ENCODE measurements around the gene PTPN14. TPM values are rescaled to one million over a fixed set of nuclear protein-coding genes. Genes with fewer than 3 reads are reported as not detected.
A peak's percentile ranks its signal among the peaks of the same experiment; 100 is the strongest.

Gene PTPN14
- total RNA-seq, 1 donor from 2014 or later = 136 TPM

- no peaks in the 10 kb centered on the region for H3K27me3 Mint-ChIP-seq (ENCODE audit: low read depth)
- peak overlapping the region; percentile 99 for H3K27ac Mint-ChIP-seq (ENCODE audit: unreplicated experiment)
- no peaks in the 10 kb centered on the region for H3K9me3 Mint-ChIP-seq (ENCODE audit: low read depth)
- peaks cover 45% of the 10 kb centered on the region for H3K4me1 Mint-ChIP-seq (ENCODE audit: low read depth)
- peaks cover 40% of the 10 kb centered on the region for H3K36me3 Mint-ChIP-seq (ENCODE audit: low read depth)
- no peak for TF ChIP-seq CTCF (IDR thresholded peaks at IDR 0.05)
- peak overlapping the region; percentile 31 for H3K4me3 Mint-ChIP-seq (ENCODE audit: unreplicated experiment)
- DNase-seq (ENCODE audit: low spot score) = no peak
Observed at GRCh38 chr1:214386747-214387146, 164.7 kb downstream of the PTPN14 start.

- Mint-ChIP-seq H3K27ac (ENCODE audit: unreplicated experiment) (peak overlapping the region; percentile 99), H3K4me3 (ENCODE audit: unreplicated experiment) (no peak overlapping the region), H3K4me1 (ENCODE audit: low read depth) (peaks cover 43% of the 10 kb centered on the region), H3K9me3 (ENCODE audit: low read depth) (no peaks in the 10 kb centered on the region), H3K27me3 (ENCODE audit: low read depth) (no peaks in the 10 kb centered on the region), H3K36me3 (ENCODE audit: low read depth) (peaks cover 43% of the 10 kb centered on the region)
- no peak for DNase-seq (ENCODE audit: low spot score)
- TF ChIP-seq CTCF (IDR thresholded peaks at IDR 0.05) = no peak
Observed at GRCh38 chr1:214386333-214386732, 165.1 kb downstream of the PTPN14 start.

GRCh38 chr1:214385428-214385827 is 166.0 kb downstream of the PTPN14 start:
- no peaks in the 10 kb centered on the region for H3K9me3 Mint-ChIP-seq (ENCODE audit: low read depth)
- H3K36me3 Mint-ChIP-seq (ENCODE audit: low read depth) = peaks cover 45% of the 10 kb centered on the region
- H3K4me3 Mint-ChIP-seq (ENCODE audit: unreplicated experiment) = no peak overlapping the region
- no peaks in the 10 kb centered on the region for H3K27me3 Mint-ChIP-seq (ENCODE audit: low read depth)
- peak overlapping the region; percentile 63 for H3K27ac Mint-ChIP-seq (ENCODE audit: unreplicated experiment)
- TF ChIP-seq CTCF (IDR thresholded peaks at IDR 0.05) = no peak
- no peak for DNase-seq (ENCODE audit: low spot score)
- peaks cover 47% of the 10 kb centered on the region for H3K4me1 Mint-ChIP-seq (ENCODE audit: low read depth)

- no peaks in the 10 kb centered on the region for H3K9me3 Mint-ChIP-seq (ENCODE audit: low read depth)
- no peak for TF ChIP-seq CTCF (IDR thresholded peaks at IDR 0.05)
- H3K27ac Mint-ChIP-seq (ENCODE audit: unreplicated experiment) = no peak overlapping the region
- H3K36me3 Mint-ChIP-seq (ENCODE audit: low read depth) = peaks cover 47% of the 10 kb centered on the region
- H3K27me3 Mint-ChIP-seq (ENCODE audit: low read depth) = no peaks in the 10 kb centered on the region
- H3K4me3 Mint-ChIP-seq (ENCODE audit: unreplicated experiment) = no peak overlapping the region
- no peak for DNase-seq (ENCODE audit: low spot score)
- H3K4me1 Mint-ChIP-seq (ENCODE audit: low read depth) = peaks cover 47% of the 10 kb centered on the region
Observed at GRCh38 chr1:214384373-214385079, 166.9 kb downstream of the PTPN14 start.

- H3K4me1 Mint-ChIP-seq (ENCODE audit: low read depth) = peaks cover 47% of the 10 kb centered on the region
- no peak for TF ChIP-seq CTCF (IDR thresholded peaks at IDR 0.05)
- H3K36me3 Mint-ChIP-seq (ENCODE audit: low read depth) = peaks cover 47% of the 10 kb centered on the region
- H3K9me3 Mint-ChIP-seq (ENCODE audit: low read depth) = no peaks in the 10 kb centered on the region
- H3K4me3 Mint-ChIP-seq (ENCODE audit: unreplicated experiment) = no peak overlapping the region
- no peak overlapping the region for H3K27ac Mint-ChIP-seq (ENCODE audit: unreplicated experiment)
- DNase-seq (ENCODE audit: low spot score) = no peak
- H3K27me3 Mint-ChIP-seq (ENCODE audit: low read depth) = no peaks in the 10 kb centered on the region
Observed at GRCh38 chr1:214383381-214384372, 167.7 kb downstream of the PTPN14 start.
